Mesendoderm (in vitro differentiated cells): Measurements from ENCODE around the gene CBARP.
A peak's percentile ranks its signal among the peaks of the same experiment; 100 is the strongest.

Experiments used
- DNase-seq: peaks from one replicate; pipeline ENCODE4 v3.0.0; 2013
- H2AK5ac ChIP-seq: 2 replicates; pipeline ENCODE4 v1.6.1; 2013; ENCODE audit warnings: low read length, inconsistent platforms
- H2BK120ac ChIP-seq: 2 replicates; pipeline ENCODE4 v1.6.1; 2013; ENCODE audit warnings: low read depth, mild to moderate bottlenecking, low read length, moderate library complexity, mixed read lengths
- H2BK15ac ChIP-seq: replicated peaks from 2 replicates; pipeline ENCODE4 v1.6.1; 2013; ENCODE audit warnings: low read depth, mild to moderate bottlenecking, moderate library complexity
- H2BK5ac ChIP-seq: 2 replicates; pipeline ENCODE4 v1.6.1; 2013; ENCODE audit warnings: low read length, inconsistent platforms
- H3K18ac ChIP-seq: 2 replicates; pipeline ENCODE4 v1.6.1; 2013; ENCODE audit warnings: mild to moderate bottlenecking, low read length, mixed read lengths
- H3K23ac ChIP-seq: one replicate; pipeline ENCODE4 v1.6.1; 2013; ENCODE audit warnings: low read length
- H3K27ac ChIP-seq: 2 replicates; pipeline ENCODE4 v1.5.1; 2013; ENCODE audit warnings: low read depth, mild to moderate bottlenecking, inconsistent platforms, low read length, moderate library complexity
- H3K27me3 ChIP-seq: 2 replicates; pipeline ENCODE4 v1.6.1; 2013; ENCODE audit warnings: low read length, control low read depth, mild to moderate bottlenecking, inconsistent platforms; ENCODE audit not compliant: insufficient read depth, poor library complexity
- H3K36me3 ChIP-seq: 2 replicates; pipeline ENCODE4 v1.6.1; 2013; ENCODE audit warnings: low read length, inconsistent platforms; ENCODE audit not compliant: control insufficient read depth, insufficient read depth
- H3K4ac ChIP-seq: one replicate; pipeline ENCODE4 v1.6.1; 2013; ENCODE audit warnings: low read depth, mild to moderate bottlenecking, low read length, moderate library complexity
- H3K4me1 ChIP-seq: 2 replicates; pipeline ENCODE4 v1.6.1; 2013; ENCODE audit warnings: low read depth, low read length, inconsistent platforms; ENCODE audit not compliant: control insufficient read depth
- H3K4me2 ChIP-seq: 2 replicates; pipeline ENCODE4 v1.6.1; 2013; ENCODE audit warnings: low read length
- H3K4me3 ChIP-seq: 2 replicates; pipeline ENCODE4 v1.5.1; 2013; ENCODE audit warnings: mild to moderate bottlenecking, low read length
- H3K56ac ChIP-seq: one replicate; pipeline ENCODE4 v1.6.1; 2013; ENCODE audit warnings: low read length
- H3K79me1 ChIP-seq: 2 replicates; pipeline ENCODE4 v1.6.1; 2013; ENCODE audit warnings: low read length, inconsistent platforms
- H3K79me2 ChIP-seq: 2 replicates; pipeline ENCODE4 v1.6.1; 2013; ENCODE audit warnings: mild to moderate bottlenecking, low read length; ENCODE audit not compliant: control insufficient read depth, insufficient read depth
- H3K9ac ChIP-seq: 2 replicates; pipeline ENCODE4 v1.6.1; 2013; ENCODE audit warnings: low read length, inconsistent platforms
- H4K5ac ChIP-seq: one replicate; pipeline ENCODE4 v1.6.1; 2013; ENCODE audit warnings: low read length
- H4K8ac ChIP-seq: one replicate; pipeline ENCODE4 v1.6.1; 2013; ENCODE audit warnings: low read depth, mild to moderate bottlenecking, control low read depth, low read length, moderate library complexity
- WGBS: extraction: QIAGEN DNeasy Blood & Tissue Kit; methylation state at CpG from one replicate; pipeline ENCODE4 v1.1.7; 2013; ENCODE audit warnings: low lambda C conversion rate, missing lambda C conversion rate; ENCODE audit not compliant: insufficient coverage; ENCODE audit errors: extremely low coverage; 5-methylcytosine and 5-hydroxymethylcytosine counted together

CBARP gene

DNA sequence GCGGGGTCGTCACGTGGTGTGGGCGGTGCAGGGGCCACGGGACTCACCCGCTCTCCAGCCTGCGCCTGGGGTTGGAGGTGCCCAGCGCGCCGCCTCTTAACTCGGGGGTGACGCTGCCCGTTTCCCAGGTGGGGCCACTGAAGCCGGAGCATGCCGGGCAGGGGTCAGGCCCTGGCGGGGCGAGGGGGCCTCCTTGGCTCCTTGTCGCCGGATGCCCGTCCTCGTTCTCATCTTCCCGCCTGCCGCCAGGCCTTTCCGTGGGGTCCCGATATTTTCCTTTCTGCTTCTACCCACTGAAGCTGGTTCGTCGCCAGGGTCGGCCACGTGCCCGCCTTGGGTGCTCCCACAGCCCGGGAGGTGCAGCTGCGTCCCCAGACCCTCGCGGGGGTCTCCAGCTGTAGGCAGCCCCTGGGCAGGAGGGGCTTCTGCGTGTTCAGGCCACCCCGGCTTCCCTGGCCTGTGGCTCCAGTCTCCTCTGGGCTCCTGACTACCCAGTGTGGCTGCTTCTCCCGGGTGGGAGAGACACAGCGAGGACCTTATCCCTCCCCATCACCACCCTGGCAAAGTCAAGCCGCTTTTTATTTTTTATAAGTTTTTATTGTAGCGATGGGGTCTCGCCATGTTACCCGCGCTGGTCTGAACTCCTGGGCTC, 38.3 kb upstream of the CBARP start:
- Histone ChIP-seq H3K18ac (peak overlapping the region; percentile 42), H2BK15ac (no peak overlapping the region)
- WGBS, result no CpG with 5 or more reads among the region's 43 CpGs

DNA sequence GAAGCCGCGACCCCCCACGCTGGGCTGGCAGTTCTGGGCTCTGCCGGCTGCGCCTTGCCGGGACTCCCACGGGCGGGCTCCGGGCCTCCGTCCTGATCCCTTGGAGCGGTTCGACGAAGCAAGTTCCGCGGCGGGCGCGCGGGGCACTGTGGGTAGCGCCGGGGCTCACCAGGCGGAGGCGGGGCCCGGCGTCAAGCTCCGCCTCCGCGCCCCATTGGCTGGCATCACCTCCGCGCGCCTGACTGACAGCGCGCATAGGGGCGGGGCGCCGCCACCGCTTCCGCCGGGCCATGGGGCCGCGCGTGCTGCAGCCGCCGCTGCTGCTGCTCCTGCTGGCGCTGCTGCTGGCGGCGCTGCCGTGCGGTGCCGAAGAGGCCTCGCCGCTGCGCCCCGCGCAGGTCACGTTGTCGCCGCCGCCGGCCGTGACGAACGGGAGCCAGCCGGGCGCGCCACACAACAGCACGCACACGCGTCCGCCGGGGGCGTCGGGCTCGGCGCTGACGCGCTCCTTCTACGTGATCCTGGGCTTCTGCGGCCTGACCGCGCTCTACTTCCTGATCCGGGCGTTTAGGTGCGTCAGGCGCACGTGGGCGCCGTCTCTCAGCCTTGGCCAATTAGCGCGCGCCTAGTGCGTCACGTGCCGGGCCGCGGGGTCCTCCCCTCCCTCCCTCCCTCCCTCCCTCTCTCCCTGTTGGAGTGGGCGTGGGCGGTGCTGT, 37.6 kb upstream of the CBARP start, which contains the start of gene FAM174C:
FAM174C (plus strand) TSS at position 271 of the 716 bp plus-strand sequence; CDS start at position 291, 20 bp downstream.
- Histone ChIP-seq H3K79me1 (peaks cover 16% of the 10 kb centered on the region), H3K18ac (peak within 1 kb of the TSS; percentile 86), H2BK120ac (no peak within 1 kb of the TSS), H3K36me3 (peaks cover 14% of the 10 kb centered on the region), H3K4me1 (no peaks in the 10 kb centered on the region), H3K4me2 (peak within 1 kb of the TSS; percentile 98), H3K4ac (peak within 1 kb of the TSS; percentile 40), H3K9ac (peak within 1 kb of the TSS; percentile 98), H3K27me3 (no peaks in the 10 kb centered on the region), H3K27ac (peak within 1 kb of the TSS; percentile 98), H2BK15ac (no peak within 1 kb of the TSS), H2BK5ac (peak within 1 kb of the TSS; percentile 93), H3K79me2 (peaks cover 35% of the 10 kb centered on the region), H4K5ac (no peak within 1 kb of the TSS), H3K4me3 (peak within 1 kb of the TSS; percentile 77), H3K23ac (peak within 1 kb of the TSS; percentile 100), H4K8ac (no peak within 1 kb of the TSS), H2AK5ac (no peak within 1 kb of the TSS), H3K56ac (peak within 1 kb of the TSS; percentile 99)
- peak; percentile 99 for DNase-seq
- WGBS, result no CpG with 5 or more reads among the region's 98 CpGs

More for the DNA sequence above, 38.3 kb upstream of the CBARP start:
- H3K4ac ChIP-seq, result peak overlapping the region; percentile 40
- no peaks in the 10 kb centered on the region for H3K4me1 ChIP-seq
- no peaks in the 10 kb centered on the region for H3K27me3 ChIP-seq
- H3K27ac ChIP-seq, result peak overlapping the region; percentile 45
- H2AK5ac ChIP-seq, result no peak overlapping the region
- H3K4me3 ChIP-seq, result peak overlapping the region; percentile 77
- no peak overlapping the region for H2BK120ac ChIP-seq
- H3K79me1 ChIP-seq, result peaks cover 12% of the 10 kb centered on the region
- peak overlapping the region; percentile 91 for H3K9ac ChIP-seq
- H3K36me3 ChIP-seq, result peaks cover 12% of the 10 kb centered on the region
- peak overlapping the region; percentile 91 for H3K56ac ChIP-seq
- H4K5ac ChIP-seq, result no peak overlapping the region
- H2BK5ac ChIP-seq, result peak overlapping the region; percentile 53
- H3K4me2 ChIP-seq, result peak overlapping the region; percentile 98
- DNase-seq, result no peak
- H3K79me2 ChIP-seq, result peaks cover 28% of the 10 kb centered on the region
- peak overlapping the region; percentile 3 for H3K23ac ChIP-seq
- H4K8ac ChIP-seq, result no peak overlapping the region

GRCh38 chr19:1274852-1275259, 37.1 kb upstream of the CBARP start:
- Histone ChIP-seq H3K9ac (peak overlapping the region; percentile 73), H3K79me2 (peaks cover 40% of the 10 kb centered on the region), H3K4me3 (peak overlapping the region; percentile 32), H3K18ac (no peak overlapping the region), H3K27me3 (no peaks in the 10 kb centered on the region), H3K4me1 (no peaks in the 10 kb centered on the region), H3K27ac (peak overlapping the region; percentile 80), H3K23ac (peak overlapping the region; percentile 50), H3K36me3 (peaks cover 14% of the 10 kb centered on the region), H4K5ac (no peak overlapping the region), H3K79me1 (peaks cover 18% of the 10 kb centered on the region), H4K8ac (no peak overlapping the region), H3K4me2 (peak overlapping the region; percentile 55), H2BK15ac (no peak overlapping the region), H2BK120ac (no peak overlapping the region), H3K56ac (peak overlapping the region; percentile 93), H3K4ac (no peak overlapping the region), H2AK5ac (no peak overlapping the region), H2BK5ac (no peak overlapping the region)
- WGBS, result no CpG with 5 or more reads among the region's 44 CpGs
- no peak for DNase-seq

DNA sequence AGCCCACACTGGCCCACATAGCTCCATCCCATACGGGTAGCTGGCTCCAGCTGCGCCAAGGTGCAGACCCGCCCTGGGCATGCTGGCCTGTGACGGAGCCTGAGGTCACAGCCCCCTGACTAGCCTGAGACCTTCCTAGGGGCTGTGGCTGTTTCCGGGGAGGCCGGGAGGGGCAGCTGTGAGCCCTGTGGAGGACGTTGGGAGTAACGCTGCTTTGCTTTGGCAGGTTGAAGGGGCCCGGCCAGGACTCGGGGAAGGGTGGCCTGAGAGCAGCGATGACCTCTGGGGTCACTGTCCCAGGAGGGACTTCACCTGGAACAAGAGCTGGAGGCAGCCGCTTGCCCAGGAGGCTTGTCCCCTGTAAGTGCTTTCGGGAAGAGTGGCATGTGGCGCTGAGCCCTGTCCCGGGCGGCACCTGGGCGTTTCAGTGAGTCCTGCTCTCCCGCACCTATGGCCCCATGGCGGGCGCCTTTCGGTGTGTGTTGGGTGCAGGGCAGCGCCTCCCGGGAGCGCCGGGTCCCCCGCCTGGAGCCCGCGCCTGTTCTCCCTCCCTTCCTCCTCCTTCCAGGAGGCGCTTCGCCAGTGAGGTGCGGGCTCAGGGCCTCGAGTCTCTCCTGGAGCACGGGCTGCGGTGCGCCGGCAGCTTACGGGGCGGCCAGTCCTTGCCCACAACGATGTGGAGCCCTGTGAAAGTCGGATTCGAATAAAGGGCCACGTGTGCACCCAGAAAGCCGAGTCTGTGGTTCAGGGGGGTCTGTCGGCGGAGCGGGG, 36.5 kb upstream of the CBARP start:
- H3K56ac ChIP-seq, result peak overlapping the region; percentile 93
- H3K4me3 ChIP-seq, result no peak overlapping the region
- no peak overlapping the region for H3K18ac ChIP-seq
- no peak for DNase-seq
- no peaks in the 10 kb centered on the region for H3K27me3 ChIP-seq
- H3K79me1 ChIP-seq, result peaks cover 18% of the 10 kb centered on the region
- H3K4me1 ChIP-seq, result no peaks in the 10 kb centered on the region
- WGBS, result no CpG with 5 or more reads among the region's 46 CpGs
- H2BK5ac ChIP-seq, result no peak overlapping the region
- H3K4me2 ChIP-seq, result peak overlapping the region; percentile 55
- H2BK15ac ChIP-seq, result no peak overlapping the region
- H2BK120ac ChIP-seq, result no peak overlapping the region
- no peak overlapping the region for H3K23ac ChIP-seq
- H3K4ac ChIP-seq, result no peak overlapping the region
- peak overlapping the region; percentile 73 for H3K9ac ChIP-seq
- H2AK5ac ChIP-seq, result no peak overlapping the region
- H3K36me3 ChIP-seq, result peaks cover 14% of the 10 kb centered on the region
- H3K79me2 ChIP-seq, result peaks cover 43% of the 10 kb centered on the region
- no peak overlapping the region for H4K8ac ChIP-seq
- H3K27ac ChIP-seq, result peak overlapping the region; percentile 80
- H4K5ac ChIP-seq, result no peak overlapping the region

DNA sequence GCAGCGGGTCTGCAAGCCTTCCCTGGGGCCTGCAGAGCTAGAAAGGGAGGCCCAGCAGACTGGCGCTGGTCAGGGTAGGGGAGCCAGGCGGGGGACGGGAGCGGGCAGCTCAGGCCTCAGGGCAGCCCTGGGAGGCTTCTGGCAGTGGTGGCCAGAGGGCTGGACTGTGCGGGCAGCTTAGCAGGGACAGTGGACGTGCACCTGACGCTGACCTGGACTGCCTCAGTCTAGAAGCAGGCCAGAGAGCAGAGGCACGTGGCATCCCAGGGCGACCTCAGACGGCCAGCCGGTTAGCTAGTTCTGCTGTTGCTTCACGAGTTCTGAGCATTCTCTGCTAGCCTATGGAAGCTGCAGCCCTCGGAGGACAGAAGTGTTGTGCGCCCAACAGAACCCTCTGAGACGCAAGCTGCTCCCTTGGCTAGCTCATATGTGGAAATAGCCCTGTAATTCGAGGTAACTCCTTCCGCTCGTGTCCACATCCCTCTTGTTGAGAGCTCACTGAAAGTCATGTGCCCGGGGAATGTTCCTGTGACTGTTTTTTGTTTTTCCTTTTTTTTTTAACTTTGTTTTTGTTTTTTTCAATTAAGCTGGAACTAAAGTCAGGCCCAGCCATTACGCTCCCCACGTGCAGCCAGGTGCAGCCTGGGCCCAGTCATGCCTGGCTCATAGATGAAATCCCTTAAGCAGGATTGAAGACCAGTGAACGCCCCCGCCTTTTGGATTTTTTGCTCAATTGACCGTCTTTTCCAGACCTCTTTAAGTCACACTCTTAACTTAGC, 35.6 kb upstream of the CBARP start:
- H3K27me3 ChIP-seq, result no peaks in the 10 kb centered on the region
- no peak overlapping the region for H2BK120ac ChIP-seq
- no peak overlapping the region for H4K5ac ChIP-seq
- H3K4ac ChIP-seq, result no peak overlapping the region
- H3K27ac ChIP-seq, result no peak overlapping the region
- H2BK5ac ChIP-seq, result no peak overlapping the region
- H4K8ac ChIP-seq, result no peak overlapping the region
- H3K4me1 ChIP-seq, result no peaks in the 10 kb centered on the region
- H3K79me1 ChIP-seq, result peaks cover 18% of the 10 kb centered on the region
- no peak overlapping the region for H3K56ac ChIP-seq
- H2AK5ac ChIP-seq, result no peak overlapping the region
- no peak overlapping the region for H3K4me3 ChIP-seq
- peak overlapping the region; percentile 17 for H3K9ac ChIP-seq
- H3K23ac ChIP-seq, result no peak overlapping the region
- no peak for DNase-seq
- H3K79me2 ChIP-seq, result peaks cover 43% of the 10 kb centered on the region
- H2BK15ac ChIP-seq, result no peak overlapping the region
- no CpG with 5 or more reads among the region's 25 CpGs for WGBS
- H3K36me3 ChIP-seq, result peaks cover 10% of the 10 kb centered on the region
- H3K18ac ChIP-seq, result no peak overlapping the region
- no peak overlapping the region for H3K4me2 ChIP-seq
